ENCODE measurements around the gene AKR1B1. TPM values are rescaled to one million over a fixed set of nuclear protein-coding genes. Genes with fewer than 3 reads are reported as not detected.

AKR1B1 gene
- total RNA-seq, 1 donor from 2014 or later, result 91.8 TPM

- Histone ChIP-seq H3K9me3 (no peaks in the 10 kb centered on the region), H3K36me3 (no peaks in the 10 kb centered on the region), H3K27me3 (no peaks in the 10 kb centered on the region), H3K4me1 (no peaks in the 10 kb centered on the region), H3K27ac (no peak overlapping the region), H3K4me3 (no peak overlapping the region)
- ATAC-seq, result no peak
- no peak for TF ChIP-seq CTCF (IDR thresholded peaks at IDR 0.05)
- no peak for DNase-seq
- intact Hi-C loops (cut with DNase I), result no loop called here
Measured at GRCh38 chr7:134482858-134483257, 24.0 kb upstream of the AKR1B1 start.

- intact Hi-C loops (cut with DNase I), result no loop called here
- no peak for ATAC-seq
- no peaks in the 10 kb centered on the region for H3K9me3 ChIP-seq
- H3K4me3 ChIP-seq, result no peak overlapping the region
- H3K4me1 ChIP-seq, result no peaks in the 10 kb centered on the region
- H3K27ac ChIP-seq, result no peak overlapping the region
- DNase-seq, result no peak
- H3K36me3 ChIP-seq, result no peaks in the 10 kb centered on the region
- TF ChIP-seq CTCF (IDR thresholded peaks at IDR 0.05), result no peak
- no peaks in the 10 kb centered on the region for H3K27me3 ChIP-seq
Measured at GRCh38 chr7:134481167-134481566, 22.3 kb upstream of the AKR1B1 start.

GRCh38 chr7:134480730-134481129 is 21.8 kb upstream of the AKR1B1 start:
- no peak for TF ChIP-seq CTCF (IDR thresholded peaks at IDR 0.05)
- DNase-seq (no peak), ATAC-seq (peak; percentile 63)
- Histone ChIP-seq H3K27ac (no peak overlapping the region), H3K9me3 (no peaks in the 10 kb centered on the region), H3K4me1 (no peaks in the 10 kb centered on the region), H3K27me3 (no peaks in the 10 kb centered on the region), H3K36me3 (no peaks in the 10 kb centered on the region), H3K4me3 (no peak overlapping the region)
- intact Hi-C loops (cut with DNase I), result no loop called here

GRCh38 chr7:134480202-134480601 is 21.3 kb upstream of the AKR1B1 start:
- DNase-seq, result no peak
- Histone ChIP-seq H3K27me3 (no peaks in the 10 kb centered on the region), H3K4me1 (no peaks in the 10 kb centered on the region), H3K36me3 (no peaks in the 10 kb centered on the region), H3K27ac (no peak overlapping the region), H3K4me3 (no peak overlapping the region), H3K9me3 (no peaks in the 10 kb centered on the region)
- no peak for TF ChIP-seq CTCF (IDR thresholded peaks at IDR 0.05)
- intact Hi-C loops (cut with DNase I), result no loop called here
- ATAC-seq, result no peak

- Histone ChIP-seq H3K27me3 (no peaks in the 10 kb centered on the region), H3K36me3 (no peaks in the 10 kb centered on the region), H3K4me3 (no peak overlapping the region), H3K27ac (no peak overlapping the region), H3K4me1 (no peaks in the 10 kb centered on the region), H3K9me3 (no peaks in the 10 kb centered on the region)
- ATAC-seq (no peak), DNase-seq (no peak)
- intact Hi-C loops (cut with DNase I), result no loop called here
- TF ChIP-seq CTCF (IDR thresholded peaks at IDR 0.05), result no peak
Measured at GRCh38 chr7:134478707-134479106, 19.8 kb upstream of the AKR1B1 start.

- H3K27me3 ChIP-seq, result no peaks in the 10 kb centered on the region
- intact Hi-C loops (cut with DNase I), result no loop called here
- no peak for TF ChIP-seq CTCF (IDR thresholded peaks at IDR 0.05)
- DNase-seq (no peak), ATAC-seq (no peak)
- no peaks in the 10 kb centered on the region for H3K4me1 ChIP-seq
- H3K27ac ChIP-seq, result no peak overlapping the region
- H3K4me3 ChIP-seq, result no peak overlapping the region
- H3K36me3 ChIP-seq, result no peaks in the 10 kb centered on the region
- no peaks in the 10 kb centered on the region for H3K9me3 ChIP-seq
Measured at GRCh38 chr7:134477954-134478353, 19.1 kb upstream of the AKR1B1 start.

Data from upper lobe of right lung (tissue), 1 donor.